Stimulated activated CD8-positive, alpha-beta memory T cell treated with anti-CD3 and anti-CD28 coated beads, Interleukin-4, amount 100 ng/mL, for 24 hours (primary cell): ENCODE results near the gene SS18L1.

Experiments used
- DNase-seq: peaks from one replicate; pipeline ENCODE4 v3.0.0-alpha.2; 2020; ENCODE audit warnings: low read depth

Gene SS18L1

DNA sequence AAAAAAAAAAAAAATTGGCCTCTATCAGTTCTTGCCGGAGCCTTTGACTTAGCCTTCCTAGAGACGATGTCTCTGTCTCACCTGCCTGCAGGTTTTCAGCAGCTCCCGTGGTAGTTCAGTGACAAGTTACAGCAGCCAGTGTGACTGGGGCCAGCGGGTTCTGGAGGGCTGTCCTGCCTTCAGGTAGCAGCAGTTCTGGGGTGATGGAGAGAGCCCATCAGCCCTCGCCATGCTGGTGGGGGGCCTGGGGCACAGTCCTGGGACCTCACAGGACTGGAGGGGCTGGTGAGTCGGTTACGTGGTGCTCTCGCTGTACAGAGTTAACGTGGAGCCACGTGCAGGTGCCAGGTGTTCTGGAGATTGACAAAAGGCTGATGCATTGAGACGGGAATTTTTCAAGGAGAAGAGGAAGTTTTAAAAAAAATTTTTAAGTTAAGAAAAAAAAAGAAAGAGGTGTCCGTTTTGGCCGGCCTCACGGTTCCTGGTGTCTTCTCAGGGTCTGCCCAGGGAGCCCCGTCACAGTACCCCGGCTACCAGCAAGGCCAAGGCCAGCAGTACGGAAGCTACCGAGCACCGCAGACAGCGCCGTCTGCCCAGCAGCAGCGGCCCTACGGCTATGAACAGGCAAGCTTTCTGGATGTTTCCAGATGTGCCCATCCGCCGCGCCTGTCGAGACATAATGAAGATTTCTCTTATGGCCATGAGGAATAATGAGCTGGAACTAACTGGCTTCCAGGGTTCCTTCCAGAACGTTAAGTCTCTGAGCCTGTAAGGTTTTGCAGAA, 30.6 kb downstream of the SS18L1 start:
- DNase-seq: no peak

DNA sequence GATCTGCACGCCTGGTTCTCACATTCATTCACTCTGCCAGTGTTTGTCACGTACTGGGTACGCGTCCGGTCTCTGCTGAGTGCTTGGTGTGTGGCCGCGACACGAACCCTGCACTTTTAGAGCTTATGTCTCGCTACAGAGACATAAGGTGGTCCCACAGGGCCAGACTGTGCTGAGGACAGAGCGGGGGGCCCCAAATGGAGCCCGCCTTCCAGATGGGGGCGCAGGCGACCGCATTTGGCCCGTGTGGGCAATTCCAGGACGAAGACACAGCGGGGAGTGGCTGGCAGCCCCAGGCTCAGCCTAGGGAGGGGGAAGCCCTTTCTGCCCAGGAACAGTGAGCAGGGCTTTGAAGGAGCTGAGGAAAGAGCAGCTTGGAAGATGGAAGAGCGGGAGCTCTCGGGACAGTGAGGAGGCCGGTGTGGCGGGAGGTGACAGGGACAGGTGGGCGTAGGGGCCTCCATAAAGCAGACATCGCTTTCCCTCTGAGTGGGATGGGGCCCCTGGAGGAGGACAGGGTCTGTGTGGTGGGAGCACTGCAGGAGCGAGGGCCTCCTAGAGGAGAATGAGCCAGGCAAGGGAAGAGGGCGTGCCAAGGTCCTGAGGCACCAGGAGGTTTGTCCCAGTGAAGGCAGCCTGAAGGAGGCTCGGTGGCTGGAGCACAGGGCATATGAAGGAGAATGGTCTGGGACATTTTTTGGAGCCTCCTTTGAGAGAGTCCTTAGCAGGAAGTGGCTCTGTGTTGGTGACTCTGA, 31.5 kb downstream of the SS18L1 start:
- no peak for DNase-seq

DNA sequence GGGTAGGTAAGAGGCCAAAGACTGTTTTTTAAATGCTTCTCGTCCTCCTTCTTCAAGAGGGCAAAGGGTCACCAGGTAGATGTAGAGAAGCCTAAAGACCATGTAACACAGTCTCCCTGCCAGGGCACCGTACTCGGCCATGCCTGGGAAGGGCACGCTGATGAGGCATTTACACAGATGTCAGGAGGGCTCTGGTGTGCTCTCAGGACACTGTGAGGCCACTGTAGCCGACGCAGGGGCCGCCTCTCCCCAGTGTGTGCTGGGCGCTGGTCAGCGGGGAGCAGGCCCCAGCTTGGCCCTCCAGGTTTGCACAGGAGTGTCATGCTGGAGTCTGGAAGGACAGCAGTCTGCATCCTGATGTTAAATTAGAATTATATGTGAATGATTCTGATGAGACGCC, 32.1 kb downstream of the SS18L1 start:
- DNase-seq: no peak

DNA sequence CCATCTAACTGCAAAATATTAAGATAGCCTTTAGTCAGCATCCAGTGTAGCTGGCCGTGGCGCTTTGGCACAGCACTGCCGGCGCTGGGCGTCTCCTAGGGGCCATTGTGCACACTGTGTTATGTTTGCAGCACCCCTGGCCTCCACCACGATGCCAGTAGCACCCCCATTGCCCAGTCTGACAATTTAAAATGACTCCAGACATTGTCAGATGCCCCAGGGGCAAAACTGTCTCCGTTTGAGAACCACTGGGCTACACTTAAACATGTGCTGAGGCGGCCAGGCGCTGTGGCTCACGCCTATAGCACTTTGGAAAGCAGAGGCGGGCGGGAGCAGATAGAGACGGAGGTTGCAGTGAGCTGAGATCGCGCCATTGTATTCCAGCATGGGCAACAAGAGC, 33.3 kb downstream of the SS18L1 start:
- no peak for DNase-seq

DNA sequence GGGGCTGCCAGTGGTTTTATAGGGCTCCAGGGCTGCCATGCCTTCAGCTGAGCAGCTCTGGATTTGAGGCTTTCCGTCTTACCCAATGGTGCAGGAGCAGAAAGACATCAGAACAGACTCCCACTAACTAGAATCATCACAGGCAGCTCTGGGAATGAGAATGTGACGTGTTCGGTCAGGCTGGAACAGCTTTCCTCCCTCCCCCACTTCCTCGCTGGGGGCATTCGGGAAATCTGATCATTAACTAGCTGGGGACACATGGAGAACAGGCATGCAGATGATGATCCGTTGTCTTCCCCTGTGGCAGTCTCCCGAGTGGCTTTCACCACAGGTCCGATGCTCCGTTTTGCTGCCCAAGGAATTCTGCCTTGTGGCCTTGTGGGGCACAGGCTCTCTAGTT, 33.7 kb downstream of the SS18L1 start:
- no peak for DNase-seq

DNA sequence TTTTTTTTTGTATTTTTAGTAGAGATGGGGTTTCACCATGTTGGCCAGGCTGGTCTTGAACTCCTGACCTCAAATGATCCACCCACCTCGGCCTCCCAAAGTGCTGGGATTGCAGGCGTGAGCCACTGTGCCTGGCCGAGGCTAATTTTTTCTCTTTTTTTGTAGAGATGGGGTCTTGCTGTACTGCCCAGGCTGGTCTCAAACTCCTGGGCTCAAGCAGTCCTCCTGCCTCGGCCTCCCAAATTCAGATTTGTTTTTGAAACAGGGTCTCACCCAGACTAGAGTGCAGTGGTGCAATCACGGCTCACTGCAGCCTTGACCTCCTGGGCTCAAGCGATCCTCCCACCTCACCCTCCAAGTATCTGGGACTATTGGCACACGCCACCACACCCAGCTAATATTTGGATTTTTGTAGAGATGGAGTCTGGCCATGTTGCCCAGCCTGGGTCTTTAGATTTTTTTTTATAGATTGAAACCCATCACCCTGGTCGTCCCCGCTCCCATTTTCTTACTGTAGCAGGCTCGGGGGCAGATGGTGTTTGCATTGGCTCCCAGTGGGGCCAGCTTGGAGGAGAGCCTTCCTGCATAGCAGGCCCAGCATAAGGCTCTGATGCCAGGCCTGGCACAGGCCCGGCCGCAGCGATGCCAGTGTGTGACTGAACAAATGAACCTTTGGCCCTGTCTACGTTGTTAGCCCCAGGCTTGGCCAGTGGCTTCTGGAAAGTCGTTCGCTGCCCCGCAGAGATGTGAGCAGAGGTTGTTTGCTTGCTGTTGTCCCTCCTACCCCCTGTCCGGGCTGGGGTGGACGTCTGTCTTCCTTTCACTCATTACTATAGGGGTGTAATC, 35.0 kb downstream of the SS18L1 start:
- no peak for DNase-seq

DNA sequence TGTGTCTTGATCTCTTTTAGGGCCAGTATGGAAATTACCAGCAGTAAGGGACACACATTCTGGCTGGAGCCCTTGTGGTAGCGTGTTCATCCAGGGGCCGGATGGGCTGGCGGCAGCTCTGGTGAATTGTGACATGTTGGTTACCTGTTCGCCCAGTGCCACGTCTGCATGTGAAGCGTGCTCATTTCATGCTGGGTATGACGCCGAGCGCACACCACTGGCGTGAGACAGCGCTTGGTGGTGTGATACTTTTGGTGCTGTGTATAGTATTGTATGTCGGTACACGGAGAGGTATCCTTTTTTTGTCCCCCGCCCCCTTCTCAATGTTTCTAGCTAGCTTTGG, 35.6 kb downstream of the SS18L1 start:
- DNase-seq: no peak

DNA sequence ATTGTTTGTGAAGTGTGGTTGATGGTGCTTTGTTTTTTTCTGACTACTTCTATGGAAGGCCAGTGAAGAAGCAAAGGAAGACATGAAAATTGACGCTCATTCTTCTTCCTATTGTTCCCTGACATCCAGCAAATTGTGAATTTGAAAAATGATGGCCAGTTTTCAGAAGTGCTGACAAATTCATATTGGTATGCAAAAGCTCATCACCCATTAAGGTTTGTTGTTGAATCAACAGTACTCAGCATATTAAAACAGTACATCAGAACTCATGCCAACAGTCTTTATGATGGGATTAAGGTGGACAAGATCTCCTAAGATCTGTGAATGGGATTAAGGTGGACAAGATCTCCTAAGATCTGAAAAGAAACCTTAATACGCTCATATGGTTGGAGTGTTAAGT, 38.2 kb downstream of the SS18L1 start:
- DNase-seq: no peak

DNA sequence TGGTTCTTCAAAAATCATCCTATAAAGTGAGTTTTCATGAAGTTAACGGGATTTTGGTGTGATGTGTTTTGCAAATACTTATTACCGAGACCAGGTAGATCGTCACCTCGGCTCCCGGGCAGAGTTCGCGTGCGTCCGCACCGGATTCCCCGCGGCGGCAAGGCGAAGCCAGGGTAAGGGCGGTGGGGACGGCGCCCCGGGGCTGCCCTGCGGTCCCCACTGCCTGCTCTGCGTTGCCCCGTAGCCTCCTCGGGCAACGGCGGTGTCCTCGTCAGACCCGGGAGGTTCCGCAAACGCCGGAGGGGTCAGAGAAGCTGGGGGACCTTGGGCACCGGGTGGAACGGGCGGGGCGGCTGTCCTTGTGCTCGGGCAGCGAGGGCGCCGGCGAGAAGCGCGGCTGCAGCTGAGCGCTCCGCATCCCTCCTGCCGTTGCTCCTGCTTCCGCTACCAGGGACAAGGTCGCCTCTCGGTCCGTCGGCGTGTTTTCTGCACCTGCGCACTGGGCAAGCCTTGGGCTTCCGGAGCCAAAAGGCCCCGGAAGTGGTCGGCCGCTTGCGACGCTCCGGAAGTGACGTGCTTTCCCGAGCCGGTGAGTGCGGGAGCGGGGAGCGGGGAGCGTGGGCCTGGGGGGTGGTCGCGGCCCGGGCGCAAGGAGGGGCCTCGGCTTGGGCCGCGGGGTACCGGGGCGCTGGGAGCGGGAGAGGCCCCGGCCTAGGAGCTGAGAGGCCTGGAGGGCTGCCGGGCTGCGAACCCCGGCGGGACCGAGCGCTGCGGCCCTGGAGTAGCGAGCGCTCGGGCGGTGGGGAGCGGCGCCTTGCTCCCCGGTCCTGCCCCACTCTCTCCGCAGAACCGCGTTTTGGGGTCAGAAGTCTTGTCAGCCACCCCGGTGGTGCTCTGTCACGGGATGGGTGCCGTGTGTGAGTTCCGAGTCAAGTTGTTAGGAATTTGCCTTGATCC, 39.2 kb downstream of the SS18L1 start, which contains the start of gene MTG2:
Gene MTG2 (plus strand): TSS at position 560 of the 957 bp plus-strand sequence. CDS start 10,393 bp downstream, outside the sequence.
- DNase-seq: peak; percentile 93

DNA sequence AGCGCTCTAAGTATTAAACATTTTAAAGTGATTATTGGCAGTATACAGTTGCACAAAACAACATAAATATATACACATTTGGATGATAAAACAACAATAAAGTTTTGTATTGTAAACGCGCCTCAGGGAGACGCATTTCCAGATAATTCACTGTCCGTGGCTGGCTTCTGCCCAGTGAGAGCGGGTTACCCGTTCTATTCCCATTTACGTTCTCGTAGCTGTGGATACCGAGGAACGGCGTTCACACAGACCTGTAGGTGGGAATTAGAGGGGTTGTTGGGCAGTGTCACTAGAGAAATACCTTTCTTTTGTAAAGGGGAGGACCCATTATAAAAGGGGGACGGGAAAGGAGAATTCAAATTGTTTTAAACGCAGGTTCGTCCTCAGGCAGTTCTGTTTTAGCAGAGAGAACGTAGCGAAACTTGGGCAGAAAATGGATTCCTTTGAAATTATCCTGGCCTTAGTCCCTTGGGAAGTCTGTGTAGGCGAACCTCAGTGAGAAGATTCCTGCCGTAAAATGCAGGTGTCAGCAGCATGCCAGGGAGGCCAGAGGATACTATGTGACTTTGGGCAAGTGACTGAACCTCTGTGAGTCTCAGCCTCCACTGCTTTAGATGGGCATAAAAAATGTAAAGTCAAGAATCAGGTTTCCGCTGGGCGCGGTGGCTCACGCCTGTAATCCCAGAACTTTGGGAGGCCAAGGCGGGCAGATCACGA, 40.0 kb downstream of the SS18L1 start:
- no peak for DNase-seq

DNA sequence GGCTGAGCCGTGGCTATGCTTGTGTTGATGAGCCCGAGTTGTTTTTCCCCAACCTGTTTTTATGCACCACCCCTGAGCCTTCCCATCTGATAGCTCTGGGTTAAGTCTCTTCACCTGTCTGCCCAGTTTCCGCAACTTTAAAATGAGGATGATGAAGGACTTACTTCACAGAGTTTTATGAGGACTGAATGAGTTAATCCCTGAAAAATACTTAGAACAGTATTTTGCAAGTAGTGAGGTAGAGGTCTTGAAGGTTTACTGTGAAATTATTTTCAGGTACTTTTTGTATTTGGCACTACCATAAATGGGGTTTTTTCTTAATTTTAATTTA, 42.5 kb downstream of the SS18L1 start:
- DNase-seq: no peak

DNA sequence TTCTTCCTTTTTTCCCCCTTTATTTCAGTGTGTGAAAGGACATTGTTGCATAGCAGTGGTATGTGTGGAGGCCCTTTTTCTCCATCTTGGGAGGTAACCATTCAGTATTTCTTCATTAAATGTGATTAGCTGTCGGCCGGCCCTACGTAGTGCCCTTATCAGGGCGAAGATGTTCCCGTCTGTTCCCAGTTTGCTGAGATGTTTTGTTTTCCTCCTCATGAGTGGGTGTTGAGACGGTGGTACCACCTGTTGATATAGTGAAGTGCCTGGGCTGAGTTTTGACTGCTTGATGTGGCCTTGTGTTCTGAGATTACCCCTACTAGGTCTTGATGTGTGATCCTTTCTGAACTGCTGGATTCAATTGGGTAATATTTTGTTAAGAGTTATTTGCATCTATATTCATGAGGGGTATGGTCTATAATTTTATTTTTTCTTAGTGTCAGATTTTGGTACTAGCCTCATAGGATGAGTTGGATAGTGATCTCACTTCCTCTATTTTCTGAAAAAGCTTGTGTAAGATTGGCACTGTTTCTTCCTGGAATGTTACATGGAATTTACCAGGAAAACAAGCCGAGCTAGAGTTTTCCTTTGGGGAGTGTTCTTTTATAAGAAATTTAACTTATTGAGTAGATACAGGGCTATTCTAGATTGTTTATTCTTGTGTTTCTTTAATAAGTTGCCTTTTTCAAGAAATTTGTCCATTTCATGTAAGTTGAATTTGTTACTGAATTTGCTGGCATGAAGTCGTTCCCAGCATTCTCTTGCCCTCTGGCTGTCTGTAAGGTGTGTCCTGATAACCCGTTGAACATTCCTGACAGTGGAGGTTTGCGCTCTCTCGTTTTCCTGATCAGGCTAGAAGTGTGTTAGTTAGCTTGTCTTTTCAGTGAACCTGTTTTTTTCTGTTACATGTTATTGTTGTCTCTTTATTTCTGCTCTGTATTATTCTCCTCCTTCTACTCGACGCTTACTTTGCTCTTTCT, 43.6 kb downstream of the SS18L1 start:
- no peak for DNase-seq

DNA sequence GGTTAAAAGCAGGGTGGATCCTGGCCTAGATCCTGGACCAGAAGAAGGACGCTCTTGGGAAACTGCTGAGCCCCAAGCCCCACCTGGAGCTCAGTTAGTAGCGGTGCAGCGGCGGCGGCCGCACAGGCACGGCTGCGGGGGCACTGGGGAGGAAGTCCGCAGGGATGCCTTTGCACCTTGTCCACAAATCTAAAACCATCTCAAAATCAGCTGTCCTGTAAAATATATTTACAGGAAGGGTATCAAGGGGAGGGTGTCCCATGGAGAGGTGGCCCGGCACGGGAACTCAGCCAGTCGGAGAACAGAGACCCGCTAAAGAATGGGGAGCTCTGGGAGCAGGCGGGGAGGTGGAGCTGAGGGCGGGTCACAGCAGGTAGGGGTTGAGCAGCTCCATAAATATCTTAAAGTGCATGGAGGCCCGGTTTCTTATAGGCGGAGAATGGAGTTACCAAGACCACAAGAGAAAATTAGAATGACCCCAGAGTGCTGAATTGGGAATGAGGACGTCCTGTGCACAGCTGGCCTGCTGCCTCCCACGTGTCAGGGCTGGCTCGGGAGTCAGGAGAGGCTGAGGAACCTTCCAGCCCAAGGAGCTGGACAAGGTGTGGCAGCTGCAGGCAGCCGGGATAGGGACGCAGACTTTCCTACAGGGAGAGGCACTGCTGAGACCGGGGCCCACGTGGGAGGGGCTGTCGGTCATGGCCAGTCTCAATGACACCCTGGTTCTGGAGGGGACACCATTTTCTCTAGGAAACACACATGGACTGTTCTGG, 47.3 kb downstream of the SS18L1 start:
- no peak for DNase-seq

DNA sequence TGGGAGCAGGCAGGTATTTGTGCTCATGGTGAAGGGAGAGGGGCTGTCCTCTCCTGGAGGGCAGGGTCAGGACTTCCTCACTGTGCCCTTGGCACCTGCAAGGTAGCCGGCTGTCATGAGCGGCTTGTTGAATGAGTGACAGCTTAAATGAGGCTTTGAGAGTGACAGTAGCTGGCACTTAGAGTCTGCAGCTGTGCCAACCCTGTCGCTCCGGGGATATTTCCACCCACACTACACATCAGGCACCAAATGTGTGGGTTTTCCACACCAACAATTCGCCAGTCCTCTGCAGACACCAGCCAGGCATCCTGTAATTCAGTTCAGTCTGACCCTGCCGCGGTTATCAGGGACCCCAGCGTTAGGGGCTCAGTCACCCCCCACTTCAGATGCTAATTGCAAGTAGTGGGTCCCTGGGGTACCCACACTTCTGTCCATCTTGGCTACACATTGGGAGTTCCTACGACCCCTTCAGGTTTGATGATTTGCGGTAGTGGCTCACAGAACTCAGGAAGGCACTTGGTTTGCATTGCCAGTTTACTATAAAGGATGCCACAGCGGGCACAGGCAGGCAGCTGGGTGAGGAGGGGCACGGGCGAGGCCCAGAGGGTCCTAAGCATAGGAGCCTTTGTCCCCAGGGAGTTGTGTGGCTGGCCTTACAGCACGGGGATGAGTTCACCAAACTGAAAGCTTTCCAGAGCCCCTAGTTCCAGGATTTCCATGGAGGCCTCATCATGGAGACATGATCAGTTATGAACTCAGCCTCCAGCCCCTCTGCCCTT, 48.4 kb downstream of the SS18L1 start:
- no peak for DNase-seq

DNA sequence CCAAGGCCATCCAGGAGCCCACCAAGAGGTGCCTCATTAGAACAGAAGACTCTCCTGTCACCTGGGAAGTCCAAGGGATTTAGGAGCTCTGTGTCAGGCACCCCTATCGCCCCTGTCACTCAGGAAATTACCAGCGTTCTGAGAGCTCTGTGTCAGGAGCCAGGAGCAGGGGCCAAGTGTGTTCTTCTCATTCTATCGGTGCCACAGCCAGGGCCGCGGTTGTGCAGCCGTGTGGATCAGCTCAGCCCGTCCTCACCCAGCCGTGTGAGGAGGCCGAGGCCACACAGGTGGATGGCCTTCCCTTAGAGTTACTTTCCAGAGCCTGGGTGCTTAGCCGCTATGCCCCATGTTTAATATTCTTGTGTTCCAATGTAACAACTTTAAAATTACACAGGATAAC, 49.1 kb downstream of the SS18L1 start:
- no peak for DNase-seq

DNA sequence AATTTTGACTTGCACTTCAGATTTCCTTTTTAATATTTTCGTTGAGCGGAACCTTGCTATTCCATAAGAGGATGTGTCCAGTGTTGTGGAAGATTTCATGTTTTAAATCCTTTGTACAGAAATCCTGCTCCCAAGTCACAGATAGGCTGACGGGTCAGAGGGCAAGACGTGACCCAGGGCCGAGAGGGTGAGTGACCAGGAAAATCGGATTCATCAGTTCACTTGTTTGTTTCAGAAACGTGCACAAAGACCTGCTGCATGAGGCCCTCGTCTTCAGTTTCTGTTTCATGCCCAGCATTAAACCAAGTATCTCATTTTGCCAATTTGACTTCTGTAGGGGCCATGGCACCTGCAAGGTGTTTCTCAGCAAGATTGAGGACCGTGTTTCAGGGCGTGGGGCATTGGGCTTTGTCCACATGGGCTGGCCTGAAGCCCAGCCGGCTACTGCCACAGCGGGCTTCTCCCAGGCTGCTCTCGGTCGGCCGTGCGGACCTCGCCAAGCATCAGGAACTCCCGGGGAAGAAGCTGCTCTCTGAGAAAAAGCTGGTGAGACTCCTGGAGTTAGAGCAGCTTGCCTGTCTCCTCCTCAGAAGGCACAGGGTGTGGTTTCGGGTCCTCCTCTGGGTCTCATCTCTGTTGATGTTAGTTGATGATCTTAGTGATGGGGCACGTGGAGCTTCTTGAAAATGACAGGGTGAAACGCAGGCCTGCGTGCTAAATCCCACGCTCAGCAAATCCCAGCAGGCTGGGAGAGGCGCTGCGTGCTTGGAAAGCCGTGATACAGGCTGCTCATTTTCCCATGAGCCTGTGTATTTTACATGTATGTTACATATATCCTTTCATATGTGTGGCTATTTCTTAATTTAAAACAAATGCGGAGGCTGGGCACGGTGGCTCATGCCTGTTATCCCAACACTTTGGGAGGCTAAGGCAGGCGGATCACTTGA, 49.8 kb downstream of the SS18L1 start:
- DNase-seq: no peak

DNA sequence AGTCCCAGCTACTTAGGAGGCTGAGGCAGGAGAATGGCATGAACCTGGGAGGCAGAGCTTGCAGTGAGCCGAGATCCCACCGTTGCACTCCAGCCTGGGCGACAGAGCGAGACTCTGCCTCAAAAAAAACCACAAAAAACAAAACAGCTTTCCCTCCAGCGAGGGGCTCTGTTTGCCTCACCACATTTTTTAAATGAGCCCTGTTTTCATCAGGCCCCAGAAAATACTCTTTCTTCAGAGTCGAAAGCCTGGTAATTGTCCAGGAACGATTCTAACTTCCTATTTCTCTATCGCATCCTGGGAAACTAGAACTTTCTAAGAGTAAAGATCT, 51.5 kb downstream of the SS18L1 start:
- no peak for DNase-seq
